HepG2 (cell line): ENCODE results near the gene PATL1. TPM values are rescaled to one million over a fixed set of nuclear protein-coding genes. Genes with fewer than 3 reads are reported as not detected.

Experiments used
- E2F2 ChIP-seq: sonication (generic); formaldehyde crosslinking; IDR thresholded peaks from 2 replicates; pipeline ENCODE4 v1.4.0; 2020; ENCODE audit warnings: missing genetic modification reagents, borderline replicate concordance
- EP300 ChIP-seq, 3 experiments: sonication (generic) in 1 of 3; formaldehyde crosslinking in 1 of 3; IDR thresholded peaks; 2 replicates each; pipeline versions ENCODE4 v1.5.1 to v1.6.1; 2011 to 2020; ENCODE audit warnings: low read depth in 2 of 3, low read length in 2 of 3, borderline replicate concordance in 1 of 3, improper control_type of control experiment in 1 of 3, mild to moderate bottlenecking in 1 of 3, missing genetic modification reagents in 1 of 3, moderate library complexity in 1 of 3
- FIP1L1 ChIP-seq: fragments of 200-400 bp; formaldehyde crosslinking; IDR thresholded peaks from 2 replicates; pipeline ENCODE4 v1.6.1; 2018; ENCODE audit warnings: low read depth, mild to moderate bottlenecking, low read length, moderate library complexity, borderline replicate concordance; ENCODE audit not compliant: insufficient read depth
- IRF2 ChIP-seq: IDR thresholded peaks from 2 replicates; pipeline ENCODE4 v1.6.1; 2018; ENCODE audit warnings: missing genetic modification reagents, missing compliant biosample characterization
- JARID2 ChIP-seq: sonication (generic); formaldehyde crosslinking; IDR thresholded peaks from 2 replicates; pipeline ENCODE4 v1.8.1; 2023; ENCODE audit warnings: missing genetic modification reagents, inconsistent platforms; ENCODE audit not compliant: insufficient replicate concordance
- MAF1 ChIP-seq: sonication (generic); formaldehyde crosslinking; IDR thresholded peaks from 2 replicates; pipeline ENCODE4 v1.5.0; 2020; ENCODE audit warnings: missing genetic modification reagents, borderline replicate concordance
- MNT ChIP-seq: fragments of 450-650 bp; IDR thresholded peaks from 2 replicates; pipeline ENCODE4 v1.6.1; 2016
- NONO ChIP-seq, 2 experiments: fragments of 450-650 bp in 1 of 2; sonication (generic) in 1 of 2; formaldehyde crosslinking in 1 of 2; IDR thresholded peaks in 1 of 2; conservative IDR thresholded peaks in 1 of 2; 2 replicates each; pipeline versions ENCODE4 v1.6.1 to v1.8.0; 2017 to 2022; ENCODE audit warnings: mild to moderate bottlenecking in 1 of 2, missing genetic modification reagents in 1 of 2, moderate library complexity in 1 of 2
- NR1H2 ChIP-seq: sonication (generic); formaldehyde crosslinking; IDR thresholded peaks from 2 replicates; pipeline ENCODE4 v1.8.1; 2022; ENCODE audit warnings: low read depth, missing genetic modification reagents, borderline replicate concordance
- RFX5 ChIP-seq: IDR thresholded peaks from 2 replicates; pipeline ENCODE4 v1.6.1; 2011; ENCODE audit warnings: low read depth, low read length, improper control_type of control experiment
- RNF219 ChIP-seq: sonication (generic); formaldehyde crosslinking; IDR thresholded peaks from 2 replicates; pipeline ENCODE4 v1.5.0; 2020; ENCODE audit warnings: mild to moderate bottlenecking, missing genetic modification reagents
- SALL1 ChIP-seq: sonication (generic); formaldehyde crosslinking; IDR thresholded peaks from 2 replicates; pipeline ENCODE4 v1.8.0; 2022; ENCODE audit warnings: mild to moderate bottlenecking, missing genetic modification reagents
- TGIF2 ChIP-seq: IDR thresholded peaks from 2 replicates; pipeline ENCODE4 v1.6.1; 2016; ENCODE audit warnings: control low read depth, missing compliant biosample characterization
- USF2 ChIP-seq, 2 experiments: sonication (generic) in 1 of 2; formaldehyde crosslinking in 1 of 2; IDR thresholded peaks; 2 replicates each; pipeline versions ENCODE4 v1.5.1 to v1.6.1; 2011 to 2020; ENCODE audit warnings: borderline replicate concordance in 1 of 2, low read depth in 1 of 2, low read length in 1 of 2, mild to moderate bottlenecking in 1 of 2, missing genetic modification reagents in 1 of 2, moderate library complexity in 1 of 2
- ZNF362 ChIP-seq: sonication (generic); formaldehyde crosslinking; IDR thresholded peaks from 2 replicates; pipeline ENCODE4 v1.4.0; 2020; ENCODE audit warnings: missing genetic modification reagents, mild to moderate bottlenecking, borderline replicate concordance
- ZNF792 ChIP-seq: IDR thresholded peaks from 2 replicates; pipeline ENCODE4 v1.6.1; 2016
- polyA plus RNA-seq, 8 experiments: library from polyadenylated mRNA; depleted of rRNA in 3 of 8; stranded (reverse) in 7 of 8; unstranded in 1 of 8; fragments of >200 nt; fragmentation: Illumina TruSeq in 4 of 8; extraction: Trizol in 4 of 8; gene quantifications; 2 replicates each; pipeline versions ENCODE4 v1.2.1 to v1.2.3, GENCODE V29; 2011 to 2016; ENCODE audit warnings: low read depth in 4 of 8, missing spikeins in 1 of 8, mixed read lengths in 1 of 8; ENCODE audit not compliant: insufficient read depth in 1 of 8
- total RNA-seq, 5 experiments: library from RNA; depleted of rRNA; stranded (reverse); fragments of >200 nt; fragmentation: Illumina TruSeq; extraction: Trizol; gene quantifications; 2 replicates each; pipeline ENCODE4 v1.2.3, GENCODE V29; 2016; ENCODE audit warnings: low read depth in 1 of 5

PATL1 gene
- total and polyA plus RNA-seq, 2 of the 13 experiments (the other 11 are each of a cell fraction or from before 2014, with no cell fraction given), result 12.9 to 26.8 TPM

- TF ChIP-seq USF2 (IDR thresholded peaks at IDR 0.05; ENCODE audit: low read depth, low read length) (no peak; the same call in 1 of the 2 replicates), USF2 (CRISPR knock-in tag; IDR thresholded peaks at IDR 0.05; ENCODE audit: borderline replicate concordance) (peak; percentile 61; the same call in 1 of the 2 replicates), ZNF792 (CRISPR knock-in tag) (no peak), EP300 (IDR thresholded peaks at IDR 0.05; ENCODE audit: low read depth in 2 of 2, low read length in 2 of 2) (no peak), EP300 (CRISPR knock-in tag; IDR thresholded peaks at IDR 0.05; ENCODE audit: borderline replicate concordance) (no peak), NONO (IDR thresholded peaks at IDR 0.05) (no peak), NONO (CRISPR knock-in tag; conservative IDR thresholded peaks at IDR 0.05) (peak; percentile 58), MNT (no peak), RFX5 (no peak), RNF219 (CRISPR knock-in tag) (no peak), IRF2 (no peak), ZNF362 (CRISPR knock-in tag) (peak; percentile 85), JARID2 (CRISPR knock-in tag) (no peak), FIP1L1 (no peak), TGIF2 (CRISPR knock-in tag) (0 out of 2 replicates have a peak, but pooled peaks have one; percentile 5), SALL1 (peak; percentile 83; the same call in 1 of the 2 replicates), MAF1 (CRISPR knock-in tag) (no peak), E2F2 (CRISPR knock-in tag) (no peak), NR1H2 (CRISPR knock-in tag) (no peak)
These were observed at the start of gene PATL1 (continued) for GRCh38 chr11:59668950-59669610.
